ENCODE data around the gene C2CD4B. TPM values are rescaled to one million over a fixed set of nuclear protein-coding genes. Genes with fewer than 3 reads are reported as not detected.

Gene C2CD4B
- polyA plus RNA-seq, 2 donors: 0.29 TPM

- Histone ChIP-seq H3K36me3 (ENCODE audit: control insufficient read depth in 2 of 2, insufficient read depth in 2 of 2, low read length in 1 of 2) (no peaks in the 10 kb centered on the region), H3K4me1 (ENCODE audit: control insufficient read depth in 2 of 2, insufficient read depth in 2 of 2, low read length in 1 of 2) (peaks cover 0 to 11% of the 10 kb centered on the region in 2 donors), H3K27me3 (ENCODE audit: control insufficient read depth in 1 of 2, insufficient read depth in 2 of 2, low read length in 2 of 2) (peaks cover 0 to 9% of the 10 kb centered on the region in 2 donors), H3K9me3 (ENCODE audit: control insufficient read depth in 2 of 2, insufficient read depth in 1 of 2, low read depth in 1 of 2, low read length in 1 of 2) (no peaks in the 10 kb centered on the region), H3K4me3 (ENCODE audit: low read depth in 1 of 2, low read length in 2 of 2) (peak overlapping the region; percentile 53 to 56), H3K27ac (ENCODE audit: low read depth in 2 of 2, low read length in 1 of 2) (no peak overlapping the region)
- WGBS, 2 donors: 22 to 32% methylated on average over 29 of the region's 29 CpGs
These were observed 1.6 kb downstream of the C2CD4B start for GRCh38 chr15:62163397-62164013.

GRCh38 chr15:62153228-62153627, 11.9 kb downstream of the C2CD4B start:
- H3K4me1 ChIP-seq (ENCODE audit: control insufficient read depth in 2 of 2, insufficient read depth in 2 of 2, low read length in 1 of 2): no peaks in the 10 kb centered on the region
- H3K27me3 ChIP-seq (ENCODE audit: control insufficient read depth in 1 of 2, insufficient read depth in 2 of 2, low read length in 2 of 2): no peaks in the 10 kb centered on the region
- H3K36me3 ChIP-seq (ENCODE audit: control insufficient read depth in 2 of 2, insufficient read depth in 2 of 2, low read length in 1 of 2): no peaks in the 10 kb centered on the region
- WGBS, 2 donors: 66 to 74% methylated on average over 4 of the region's 4 CpGs
- no peak overlapping the region for H3K4me3 ChIP-seq (ENCODE audit: low read depth in 1 of 2, low read length in 2 of 2)
- H3K27ac ChIP-seq (ENCODE audit: low read depth in 2 of 2, low read length in 1 of 2): no peak overlapping the region
- H3K9me3 ChIP-seq (ENCODE audit: control insufficient read depth in 2 of 2, insufficient read depth in 1 of 2, low read depth in 1 of 2, low read length in 1 of 2): peaks cover 2 to 4% of the 10 kb centered on the region in 2 donors

- Histone ChIP-seq H3K4me1 (ENCODE audit: control insufficient read depth in 2 of 2, insufficient read depth in 2 of 2, low read length in 1 of 2) (no peaks in the 10 kb centered on the region), H3K27ac (ENCODE audit: low read depth in 2 of 2, low read length in 1 of 2) (no peak overlapping the region), H3K9me3 (ENCODE audit: control insufficient read depth in 2 of 2, insufficient read depth in 1 of 2, low read depth in 1 of 2, low read length in 1 of 2) (peaks cover 2 to 4% of the 10 kb centered on the region in 2 donors), H3K36me3 (ENCODE audit: control insufficient read depth in 2 of 2, insufficient read depth in 2 of 2, low read length in 1 of 2) (no peaks in the 10 kb centered on the region), H3K4me3 (ENCODE audit: low read depth in 1 of 2, low read length in 2 of 2) (no peak overlapping the region), H3K27me3 (ENCODE audit: control insufficient read depth in 1 of 2, insufficient read depth in 2 of 2, low read length in 2 of 2) (no peaks in the 10 kb centered on the region)
These were observed 14.6 kb downstream of the C2CD4B start for GRCh38 chr15:62150445-62150844.

- Histone ChIP-seq H3K27ac (ENCODE audit: low read depth in 2 of 2, low read length in 1 of 2) (no peak overlapping the region), H3K9me3 (ENCODE audit: control insufficient read depth in 2 of 2, insufficient read depth in 1 of 2, low read depth in 1 of 2, low read length in 1 of 2) (peaks cover 2 to 4% of the 10 kb centered on the region in 2 donors), H3K4me3 (ENCODE audit: low read depth in 1 of 2, low read length in 2 of 2) (no peak overlapping the region), H3K27me3 (ENCODE audit: control insufficient read depth in 1 of 2, insufficient read depth in 2 of 2, low read length in 2 of 2) (no peaks in the 10 kb centered on the region), H3K4me1 (ENCODE audit: control insufficient read depth in 2 of 2, insufficient read depth in 2 of 2, low read length in 1 of 2) (no peaks in the 10 kb centered on the region), H3K36me3 (ENCODE audit: control insufficient read depth in 2 of 2, insufficient read depth in 2 of 2, low read length in 1 of 2) (no peaks in the 10 kb centered on the region)
- 92 to 94% methylated on average over 6 of the region's 6 CpGs for whole genome bisulfite sequencing, 2 donors
These were observed 15.4 kb downstream of the C2CD4B start for GRCh38 chr15:62149729-62150128.

- Histone ChIP-seq H3K4me1 (ENCODE audit: control insufficient read depth in 2 of 2, insufficient read depth in 2 of 2, low read length in 1 of 2) (no peaks in the 10 kb centered on the region), H3K27me3 (ENCODE audit: control insufficient read depth in 1 of 2, insufficient read depth in 2 of 2, low read length in 2 of 2) (no peaks in the 10 kb centered on the region), H3K27ac (ENCODE audit: low read depth in 2 of 2, low read length in 1 of 2) (no peak overlapping the region), H3K4me3 (ENCODE audit: low read depth in 1 of 2, low read length in 2 of 2) (no peak overlapping the region), H3K36me3 (ENCODE audit: control insufficient read depth in 2 of 2, insufficient read depth in 2 of 2, low read length in 1 of 2) (no peaks in the 10 kb centered on the region), H3K9me3 (ENCODE audit: control insufficient read depth in 2 of 2, insufficient read depth in 1 of 2, low read depth in 1 of 2, low read length in 1 of 2) (no peaks in the 10 kb centered on the region)
- WGBS, 2 donors: 75 to 86% methylated on average over 5 of the region's 5 CpGs
These were observed 17.5 kb downstream of the C2CD4B start for GRCh38 chr15:62147551-62147950.

GRCh38 chr15:62147149-62147548, 17.9 kb downstream of the C2CD4B start:
- Histone ChIP-seq H3K9me3 (ENCODE audit: control insufficient read depth in 2 of 2, insufficient read depth in 1 of 2, low read depth in 1 of 2, low read length in 1 of 2) (no peaks in the 10 kb centered on the region), H3K27ac (ENCODE audit: low read depth in 2 of 2, low read length in 1 of 2) (no peak overlapping the region), H3K4me1 (ENCODE audit: control insufficient read depth in 2 of 2, insufficient read depth in 2 of 2, low read length in 1 of 2) (no peaks in the 10 kb centered on the region), H3K4me3 (ENCODE audit: low read depth in 1 of 2, low read length in 2 of 2) (no peak overlapping the region), H3K36me3 (ENCODE audit: control insufficient read depth in 2 of 2, insufficient read depth in 2 of 2, low read length in 1 of 2) (no peaks in the 10 kb centered on the region), H3K27me3 (ENCODE audit: control insufficient read depth in 1 of 2, insufficient read depth in 2 of 2, low read length in 2 of 2) (no peaks in the 10 kb centered on the region)
- 90 to 91% methylated on average over 3 of the region's 3 CpGs for WGBS, 2 donors

- Histone ChIP-seq H3K4me1 (ENCODE audit: control insufficient read depth in 2 of 2, insufficient read depth in 2 of 2, low read length in 1 of 2) (no peaks in the 10 kb centered on the region), H3K27me3 (ENCODE audit: control insufficient read depth in 1 of 2, insufficient read depth in 2 of 2, low read length in 2 of 2) (no peaks in the 10 kb centered on the region), H3K27ac (ENCODE audit: low read depth in 2 of 2, low read length in 1 of 2) (no peak overlapping the region), H3K4me3 (ENCODE audit: low read depth in 1 of 2, low read length in 2 of 2) (no peak overlapping the region), H3K9me3 (ENCODE audit: control insufficient read depth in 2 of 2, insufficient read depth in 1 of 2, low read depth in 1 of 2, low read length in 1 of 2) (no peaks in the 10 kb centered on the region), H3K36me3 (ENCODE audit: control insufficient read depth in 2 of 2, insufficient read depth in 2 of 2, low read length in 1 of 2) (no peaks in the 10 kb centered on the region)
- WGBS, 2 donors: 54 to 61% methylated on average over 10 of the region's 10 CpGs
These were observed 19.9 kb downstream of the C2CD4B start for GRCh38 chr15:62145015-62145735.

GRCh38 chr15:62142736-62143135, 22.3 kb downstream of the C2CD4B start:
- Histone ChIP-seq H3K9me3 (ENCODE audit: control insufficient read depth in 2 of 2, insufficient read depth in 1 of 2, low read depth in 1 of 2, low read length in 1 of 2) (no peaks in the 10 kb centered on the region), H3K4me3 (ENCODE audit: low read depth in 1 of 2, low read length in 2 of 2) (no peak overlapping the region), H3K27me3 (ENCODE audit: control insufficient read depth in 1 of 2, insufficient read depth in 2 of 2, low read length in 2 of 2) (no peaks in the 10 kb centered on the region), H3K36me3 (ENCODE audit: control insufficient read depth in 2 of 2, insufficient read depth in 2 of 2, low read length in 1 of 2) (no peaks in the 10 kb centered on the region), H3K27ac (ENCODE audit: low read depth in 2 of 2, low read length in 1 of 2) (no peak overlapping the region), H3K4me1 (ENCODE audit: control insufficient read depth in 2 of 2, insufficient read depth in 2 of 2, low read length in 1 of 2) (no peaks in the 10 kb centered on the region)
- 68 to 75% methylated on average over 3 of the region's 3 CpGs for WGBS, 2 donors

GRCh38 chr15:62141643-62142588, 23.2 kb downstream of the C2CD4B start:
- Histone ChIP-seq H3K36me3 (ENCODE audit: control insufficient read depth in 2 of 2, insufficient read depth in 2 of 2, low read length in 1 of 2) (no peaks in the 10 kb centered on the region), H3K27ac (ENCODE audit: low read depth in 2 of 2, low read length in 1 of 2) (no peak overlapping the region), H3K4me3 (ENCODE audit: low read depth in 1 of 2, low read length in 2 of 2) (no peak overlapping the region), H3K9me3 (ENCODE audit: control insufficient read depth in 2 of 2, insufficient read depth in 1 of 2, low read depth in 1 of 2, low read length in 1 of 2) (no peaks in the 10 kb centered on the region), H3K27me3 (ENCODE audit: control insufficient read depth in 1 of 2, insufficient read depth in 2 of 2, low read length in 2 of 2) (no peaks in the 10 kb centered on the region), H3K4me1 (ENCODE audit: control insufficient read depth in 2 of 2, insufficient read depth in 2 of 2, low read length in 1 of 2) (no peaks in the 10 kb centered on the region)
- 57% methylated on average over 5 of the region's 5 CpGs for WGBS, 2 donors

Data from esophagus (tissue), 2 donors.